Upper lobe of left lung (tissue), 4 donors: Measurements from ENCODE around the gene CBX7.

Experiments used
- CTCF ChIP-seq, 6 experiments: fragments of 450-650 bp in 4 of 6; fragments of 200-600 bp in 2 of 6; sonication (generic) in 2 of 6; IDR thresholded peaks; one replicate each; pipeline ENCODE4 v1.5.1; 2016 to 2019; ENCODE audit warnings: antibody characterized with exemption in 6 of 6
- POLR2A ChIP-seq, 4 donors: fragments of 450-650 bp; IDR thresholded peaks; one replicate each; pipeline ENCODE4 v1.5.1; 2016 to 2017; ENCODE audit warnings: antibody characterized with exemption in 4 of 4, mild to moderate bottlenecking in 2 of 4

GRCh38 chr22:39173050-39173706, 20.7 kb upstream of the CBX7 start:
- TF ChIP-seq POLR2A (IDR thresholded peaks at IDR 0.05) (no peak), CTCF (IDR thresholded peaks at IDR 0.05) (no peak)
